Measurements from ENCODE around the gene MIDN. TPM values are rescaled to one million over a fixed set of nuclear protein-coding genes. Genes with fewer than 3 reads are reported as not detected.

Gene MIDN
- total and polyA plus RNA-seq, 7 experiments from 2014 or later, result 1.4 to 310 (median 26.6) TPM

DNA sequence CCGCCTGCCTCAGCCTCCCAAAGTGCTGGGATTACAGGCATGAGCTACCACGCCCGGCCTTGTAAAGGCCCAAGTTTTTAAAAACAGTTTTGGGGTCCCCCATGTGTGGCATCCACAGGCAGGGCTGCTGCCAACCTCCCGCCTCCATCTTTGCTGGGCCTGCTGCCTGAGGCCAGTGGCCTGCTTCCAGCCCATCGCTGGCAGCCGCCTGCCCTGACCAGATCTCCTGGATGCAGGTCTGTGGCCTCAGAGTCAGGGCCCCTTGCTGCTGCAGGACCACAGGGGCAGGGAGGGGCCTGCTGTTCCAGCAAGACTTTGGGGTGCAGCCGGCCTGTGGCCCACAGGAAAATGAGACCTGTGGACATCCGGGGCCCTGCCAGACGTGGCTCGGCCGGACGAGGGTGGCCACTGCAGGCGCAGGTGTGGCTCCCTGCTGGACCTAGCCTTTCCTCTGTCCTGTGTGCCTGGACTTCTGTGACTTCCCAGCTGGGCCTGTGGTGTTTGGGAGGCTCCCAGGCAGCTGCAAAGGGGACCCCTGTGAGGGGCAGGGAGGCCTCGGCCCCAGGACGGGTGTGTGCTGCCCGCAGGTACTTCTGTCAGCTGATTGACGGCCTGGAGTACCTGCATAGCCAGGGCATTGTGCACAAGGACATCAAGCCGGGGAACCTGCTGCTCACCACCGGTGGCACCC is 28.5 kb upstream of the MIDN start:
- Histone ChIP-seq H3K36me3 (ENCODE audit: control insufficient read depth in 2 of 3, insufficient read depth in 3 of 3, low read length in 3 of 3) (peaks cover 0 to 65% (median 5%) of the 10 kb centered on the region in 3 experiments), H3K9me3 (ENCODE audit: control insufficient read depth in 2 of 3, low read length in 3 of 3) (no peaks in the 10 kb centered on the region), H3K27ac (ENCODE audit: low read depth, low read length) (no peak overlapping the region), H3K27me3 (ENCODE audit: control insufficient read depth in 2 of 2, insufficient read depth in 2 of 2, low read length in 2 of 2) (no peaks in the 10 kb centered on the region), H3K4me3 (ENCODE audit: low read length) (no peak overlapping the region), H3K4me1 (ENCODE audit: control insufficient read depth in 2 of 2, insufficient read depth in 2 of 2, low read length in 2 of 2) (no peaks in the 10 kb centered on the region)
- H3K27ac Mint-ChIP-seq, result no peak overlapping the region
- no peaks in the 10 kb centered on the region for H3K27me3 Mint-ChIP-seq
- peaks cover 0 to 1% (median 0%) of the 10 kb centered on the region in 5 donors for H3K36me3 Mint-ChIP-seq
- CTCF ChIA-PET, result no interaction called here
- DNase-seq (no peak), ATAC-seq (no peak)
- intact Hi-C loops (cut with micrococcal nuclease), result no loop called here
- H3K9me3 Mint-ChIP-seq, result no peaks in the 10 kb centered on the region
- peaks cover 0 to 6% (median 0%) of the 10 kb centered on the region in 7 donors for H3K4me1 Mint-ChIP-seq
- H3K4me3 Mint-ChIP-seq, result no peak overlapping the region
- POLR2A ChIA-PET, result interaction anchor here (0.7 kb wide), 1 partner anchor 200 kb away, joined by 3 read pairs; no protein-coding TSS in a partner anchor

- DNase-seq, result no peak
- no peaks in the 10 kb centered on the region for H3K27me3 Mint-ChIP-seq
- ChIA-PET POLR2A (interaction anchor here (1.1 kb wide), 1 partner anchor 49 kb away, joined by 3 read pairs; the partner anchor contains the start of gene CIRBP), CTCF (no interaction called here)
- Histone ChIP-seq H3K36me3 (ENCODE audit: control insufficient read depth in 2 of 3, insufficient read depth in 3 of 3, low read length in 3 of 3) (peaks cover 0 to 64% (median 5%) of the 10 kb centered on the region in 3 experiments), H3K27ac (ENCODE audit: low read depth, low read length) (no peak overlapping the region), H3K4me3 (ENCODE audit: low read length) (no peak overlapping the region), H3K27me3 (ENCODE audit: control insufficient read depth in 2 of 2, insufficient read depth in 2 of 2, low read length in 2 of 2) (no peaks in the 10 kb centered on the region), H3K9me3 (ENCODE audit: control insufficient read depth in 2 of 3, low read length in 3 of 3) (no peaks in the 10 kb centered on the region), H3K4me1 (ENCODE audit: control insufficient read depth in 2 of 2, insufficient read depth in 2 of 2, low read length in 2 of 2) (no peaks in the 10 kb centered on the region)
- H3K36me3 Mint-ChIP-seq, result peaks cover 0 to 1% (median 0%) of the 10 kb centered on the region in 5 donors
- ATAC-seq, result no peak
- no peak overlapping the region for H3K27ac Mint-ChIP-seq
- peaks cover 0 to 6% (median 0%) of the 10 kb centered on the region in 7 donors for H3K4me1 Mint-ChIP-seq
- H3K4me3 Mint-ChIP-seq, result no peak overlapping the region
- intact Hi-C loops (cut with micrococcal nuclease), result no loop called here
- no peaks in the 10 kb centered on the region for H3K9me3 Mint-ChIP-seq
Measured at GRCh38 chr19:1220477-1220930, 27.9 kb upstream of the MIDN start.

DNA sequence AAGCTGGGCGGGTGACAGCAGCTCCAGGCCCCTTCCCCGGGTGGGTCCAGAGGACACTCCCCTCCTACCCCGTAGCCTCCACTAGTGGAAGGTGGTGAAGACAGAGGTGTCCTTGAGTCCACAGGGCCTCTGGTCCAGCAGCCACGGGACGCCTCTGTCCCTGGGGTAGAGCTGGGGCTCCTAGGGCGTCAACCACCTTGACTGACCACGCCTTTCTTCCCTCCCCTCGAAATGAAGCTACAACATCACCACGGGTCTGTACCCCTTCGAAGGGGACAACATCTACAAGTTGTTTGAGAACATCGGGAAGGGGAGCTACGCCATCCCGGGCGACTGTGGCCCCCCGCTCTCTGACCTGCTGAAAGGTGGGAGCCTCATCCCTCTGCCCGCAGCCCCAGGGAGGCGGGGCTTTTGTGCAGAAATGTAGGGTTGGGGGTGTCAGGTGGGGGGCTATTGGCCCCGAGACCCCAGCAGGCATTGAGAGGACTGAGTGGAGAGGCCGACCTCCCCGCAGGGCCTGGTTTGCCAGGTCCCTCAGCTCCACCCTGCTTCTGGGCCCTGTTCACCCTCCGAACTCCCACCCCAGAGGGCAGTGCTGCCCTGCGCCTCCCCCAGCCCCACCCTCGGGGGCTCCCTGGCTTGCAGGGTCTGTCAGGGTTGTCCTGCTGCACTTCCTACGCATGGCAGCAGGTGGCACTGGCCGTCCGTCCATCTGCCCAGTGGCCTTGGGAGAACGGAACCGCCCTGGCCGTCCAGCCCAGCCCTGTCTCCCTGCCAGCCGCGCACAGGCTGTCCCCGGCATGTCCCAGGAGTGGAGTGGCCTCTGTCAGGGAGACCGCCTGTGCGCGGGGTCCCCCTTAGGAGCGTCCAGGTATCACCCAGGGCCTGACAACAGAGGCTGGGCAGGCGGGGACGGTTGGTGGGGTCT is 27.1 kb upstream of the MIDN start:
- Mint-ChIP-seq H3K27me3 (no peaks in the 10 kb centered on the region), H3K36me3 (peaks cover 0 to 1% (median 0%) of the 10 kb centered on the region in 5 donors), H3K9me3 (no peaks in the 10 kb centered on the region), H3K4me1 (peaks cover 0 to 6% (median 0%) of the 10 kb centered on the region in 7 donors), H3K27ac (no peak overlapping the region), H3K4me3 (no peak overlapping the region)
- H3K9me3 ChIP-seq (ENCODE audit: control insufficient read depth in 2 of 3, low read length in 3 of 3), result no peaks in the 10 kb centered on the region
- ChIA-PET POLR2A (interaction anchor here (1.1 kb wide), 1 partner anchor 48 kb away, joined by 3 read pairs; the partner anchor contains the start of gene CIRBP), CTCF (interaction anchor here (0.6 kb wide), 1 partner anchor 365 kb away, joined by 3 read pairs; no protein-coding TSS in a partner anchor)
- no peaks in the 10 kb centered on the region for H3K27me3 ChIP-seq (ENCODE audit: control insufficient read depth in 2 of 2, insufficient read depth in 2 of 2, low read length in 2 of 2)
- peaks cover 0 to 71% (median 5%) of the 10 kb centered on the region in 3 experiments for H3K36me3 ChIP-seq (ENCODE audit: control insufficient read depth in 2 of 3, insufficient read depth in 3 of 3, low read length in 3 of 3)
- intact Hi-C loops (cut with micrococcal nuclease), result no loop called here
- H3K4me1 ChIP-seq (ENCODE audit: control insufficient read depth in 2 of 2, insufficient read depth in 2 of 2, low read length in 2 of 2), result no peaks in the 10 kb centered on the region
- ATAC-seq, result peak; percentile 33
- no peak overlapping the region for H3K4me3 ChIP-seq (ENCODE audit: low read length)
- DNase-seq, result no peak
- no peak overlapping the region for H3K27ac ChIP-seq (ENCODE audit: low read depth, low read length)

DNA sequence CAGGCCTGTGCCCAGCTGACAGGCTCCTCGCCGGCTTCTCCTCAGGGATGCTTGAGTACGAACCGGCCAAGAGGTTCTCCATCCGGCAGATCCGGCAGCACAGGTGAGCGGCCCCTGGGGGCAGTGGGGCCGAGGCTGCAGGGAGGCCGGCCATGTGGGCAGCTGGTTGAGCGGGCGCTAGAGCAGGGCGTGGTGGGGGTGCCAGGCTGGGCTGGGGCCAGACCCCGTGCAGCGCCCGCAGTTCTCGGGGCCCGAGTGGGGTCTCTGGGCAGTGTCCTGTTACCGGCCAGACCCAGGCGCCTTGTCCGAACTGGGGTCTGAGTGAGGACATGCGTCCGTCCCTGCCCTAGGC is 26.5 kb upstream of the MIDN start:
- H3K36me3 ChIP-seq (ENCODE audit: control insufficient read depth in 2 of 3, insufficient read depth in 3 of 3, low read length in 3 of 3), result peaks cover 0 to 77% (median 5%) of the 10 kb centered on the region in 3 experiments
- ATAC-seq, result no peak
- CTCF ChIA-PET, result no interaction called here

DNA sequence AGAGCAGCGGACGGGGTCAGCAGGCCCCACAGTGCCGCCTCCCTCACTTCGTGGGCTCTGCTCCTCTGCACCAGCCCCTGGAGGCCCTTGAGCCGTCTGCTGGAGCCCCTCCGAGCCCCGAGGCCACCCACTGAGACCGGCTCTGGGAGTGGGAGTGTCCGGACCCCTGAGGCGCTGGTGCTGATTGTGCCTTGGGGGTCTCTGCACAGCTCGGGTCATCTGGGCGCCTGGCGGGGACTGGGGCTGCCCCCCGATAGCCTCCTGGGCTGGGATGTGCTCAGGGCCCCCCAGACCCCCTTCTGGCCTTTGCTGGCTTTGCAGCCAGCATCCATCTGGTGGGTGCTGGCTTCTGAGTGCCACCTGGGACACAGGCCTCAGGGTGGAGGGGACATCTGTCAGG is 26.0 kb upstream of the MIDN start:
- no peaks in the 10 kb centered on the region for H3K9me3 Mint-ChIP-seq
- intact Hi-C loops (cut with micrococcal nuclease), result no loop called here
- Histone ChIP-seq H3K4me3 (ENCODE audit: low read length) (no peak overlapping the region), H3K27me3 (ENCODE audit: control insufficient read depth in 2 of 2, insufficient read depth in 2 of 2, low read length in 2 of 2) (no peaks in the 10 kb centered on the region), H3K27ac (ENCODE audit: low read depth, low read length) (no peak overlapping the region), H3K4me1 (ENCODE audit: control insufficient read depth in 2 of 2, insufficient read depth in 2 of 2, low read length in 2 of 2) (no peaks in the 10 kb centered on the region), H3K36me3 (ENCODE audit: control insufficient read depth in 2 of 3, insufficient read depth in 3 of 3, low read length in 3 of 3) (peaks cover 0 to 83% (median 5%) of the 10 kb centered on the region in 3 experiments), H3K9me3 (ENCODE audit: control insufficient read depth in 2 of 3, low read length in 3 of 3) (no peaks in the 10 kb centered on the region)
- CTCF ChIA-PET, result interaction anchor here (1.0 kb wide), 1 partner anchor 22 kb away, joined by 3 read pairs; no protein-coding TSS in a partner anchor
- no peak overlapping the region for H3K4me3 Mint-ChIP-seq
- peaks cover 0 to 1% (median 0%) of the 10 kb centered on the region in 5 donors for H3K36me3 Mint-ChIP-seq
- no peaks in the 10 kb centered on the region for H3K27me3 Mint-ChIP-seq
- ATAC-seq, result no peak
- no peak for DNase-seq
- no peaks in the 10 kb centered on the region for H3K4me1 Mint-ChIP-seq
- POLR2A ChIA-PET, result no interaction called here
- H3K27ac Mint-ChIP-seq, result no peak overlapping the region

More for the DNA sequence above, 26.5 kb upstream of the MIDN start:
- Mint-ChIP-seq H3K4me3 (no peak overlapping the region), H3K4me1 (peaks cover 0 to 4% (median 0%) of the 10 kb centered on the region in 7 donors), H3K9me3 (no peaks in the 10 kb centered on the region), H3K36me3 (peaks cover 0 to 1% (median 0%) of the 10 kb centered on the region in 5 donors), H3K27ac (no peak overlapping the region), H3K27me3 (no peaks in the 10 kb centered on the region)
- Histone ChIP-seq H3K27me3 (ENCODE audit: control insufficient read depth in 2 of 2, insufficient read depth in 2 of 2, low read length in 2 of 2) (no peaks in the 10 kb centered on the region), H3K4me3 (ENCODE audit: low read length) (no peak overlapping the region), H3K27ac (ENCODE audit: low read depth, low read length) (no peak overlapping the region), H3K9me3 (ENCODE audit: control insufficient read depth in 2 of 3, low read length in 3 of 3) (no peaks in the 10 kb centered on the region), H3K4me1 (ENCODE audit: control insufficient read depth in 2 of 2, insufficient read depth in 2 of 2, low read length in 2 of 2) (no peaks in the 10 kb centered on the region)
- DNase-seq, result no peak
- POLR2A ChIA-PET, result no interaction called here
- intact Hi-C loops (cut with micrococcal nuclease), result no loop called here

GRCh38 chr19:1223018-1223855 is 25.1 kb upstream of the MIDN start:
- intact Hi-C loops (cut with micrococcal nuclease), result no loop called here
- H3K27ac ChIP-seq (ENCODE audit: low read depth, low read length), result no peak overlapping the region
- Mint-ChIP-seq H3K27ac (no peak overlapping the region), H3K27me3 (no peaks in the 10 kb centered on the region), H3K4me1 (no peaks in the 10 kb centered on the region), H3K4me3 (no peak overlapping the region), H3K36me3 (peaks cover 0 to under 1% (median 0%) of the 10 kb centered on the region in 5 donors), H3K9me3 (no peaks in the 10 kb centered on the region)
- POLR2A ChIA-PET, result no interaction called here
- H3K4me1 ChIP-seq (ENCODE audit: control insufficient read depth in 2 of 2, insufficient read depth in 2 of 2, low read length in 2 of 2), result no peaks in the 10 kb centered on the region
- no peaks in the 10 kb centered on the region for H3K27me3 ChIP-seq (ENCODE audit: control insufficient read depth in 2 of 2, insufficient read depth in 2 of 2, low read length in 2 of 2)
- no peaks in the 10 kb centered on the region for H3K9me3 ChIP-seq (ENCODE audit: control insufficient read depth in 2 of 3, low read length in 3 of 3)
- DNase-seq (peak in 1 of 9 donors; percentile 27), ATAC-seq (peak; percentile 26)
- CTCF ChIA-PET, result interaction anchor here (1.0 kb wide), 1 partner anchor 21 kb away, joined by 3 read pairs; no protein-coding TSS in a partner anchor
- peaks cover 0 to 86% (median 5%) of the 10 kb centered on the region in 3 experiments for H3K36me3 ChIP-seq (ENCODE audit: control insufficient read depth in 2 of 3, insufficient read depth in 3 of 3, low read length in 3 of 3)
- H3K4me3 ChIP-seq (ENCODE audit: low read length), result no peak overlapping the region
